H1 (cell line): ENCODE measurements around the gene KDELR1.

Experiments
- ATF3 ChIP-seq: IDR thresholded peaks from 2 replicates; pipeline ENCODE4 v1.6.1; 2011; ENCODE audit warnings: low read depth, mild to moderate bottlenecking, low read length; ENCODE audit not compliant: insufficient read depth
- BRCA1 ChIP-seq: IDR thresholded peaks from 2 replicates; pipeline ENCODE4 v1.6.1; 2012; ENCODE audit warnings: low read depth, low read length, improper control_type of control experiment
- CEBPB ChIP-seq: IDR thresholded peaks from 2 replicates; pipeline ENCODE4 v1.6.1; 2012; ENCODE audit warnings: low read depth, low read length
- CTCF ChIP-seq, 3 experiments: IDR thresholded peaks; 1 replicate in 2 of 3; 2 replicates in 1 of 3; pipeline versions ENCODE4 v1.5.1 to v1.6.1; 2011; ENCODE audit warnings: low read length in 3 of 3, mild to moderate bottlenecking in 3 of 3, inconsistent platforms in 2 of 3, low read depth in 1 of 3, moderate library complexity in 1 of 3; ENCODE audit not compliant: insufficient read depth in 1 of 3; ENCODE audit errors: control extremely low read depth in 1 of 3
- JUND ChIP-seq: IDR thresholded peaks from 2 replicates; pipeline ENCODE4 v1.6.1; 2011; ENCODE audit warnings: mild to moderate bottlenecking, improper control_type of control experiment, low read length
- POLR2A ChIP-seq, 2 experiments: IDR thresholded peaks; 1 replicate in 1 of 2; 2 replicates in 1 of 2; pipeline ENCODE4 v1.6.1; 2011; ENCODE audit warnings: low read depth in 2 of 2, low read length in 2 of 2, mild to moderate bottlenecking in 2 of 2; ENCODE audit errors: control extremely low read depth in 1 of 2
- POLR2AphosphoS5 ChIP-seq: IDR thresholded peaks from 2 replicates; pipeline ENCODE4 v1.6.1; 2011; ENCODE audit warnings: low read depth, low read length
- POU5F1 ChIP-seq: IDR thresholded peaks from 2 replicates; pipeline ENCODE4 v1.6.1; 2011; ENCODE audit warnings: low read depth, mild to moderate bottlenecking, low read length, moderate library complexity
- RAD21 ChIP-seq, 2 experiments: IDR thresholded peaks in 1 of 2; conservative IDR thresholded peaks in 1 of 2; 2 replicates each; pipeline ENCODE4 v1.6.1; 2011; ENCODE audit warnings: low read depth in 2 of 2, low read length in 2 of 2, improper control_type of control experiment in 1 of 2, inconsistent platforms in 1 of 2, mild to moderate bottlenecking in 1 of 2, moderate library complexity in 1 of 2
- SP1 ChIP-seq: IDR thresholded peaks from 2 replicates; pipeline ENCODE4 v1.6.1; 2011; ENCODE audit warnings: low read depth, low read length
- YY1 ChIP-seq: IDR thresholded peaks from 2 replicates; pipeline ENCODE4 v1.6.1; 2011; ENCODE audit warnings: low read depth, mild to moderate bottlenecking, low read length

GRCh38 chr19:48371367-48371766 lies 20.0 kb downstream of the KDELR1 start:
- TF ChIP-seq CTCF (IDR thresholded peaks at IDR 0.05; ENCODE audit: control extremely low read depth in 1 of 3, insufficient read depth in 1 of 3, low read depth in 1 of 3, low read length in 3 of 3) (no peak), SP1 (no peak), CEBPB (no peak), BRCA1 (no peak), POLR2A (IDR thresholded peaks at IDR 0.05; ENCODE audit: control extremely low read depth in 1 of 2, low read depth in 2 of 2, low read length in 2 of 2) (no peak), YY1 (no peak), POLR2AphosphoS5 (no peak), JUND (no peak), POU5F1 (no peak), ATF3 (no peak), RAD21 (IDR thresholded peaks at IDR 0.05 in 1 of 2, conservative IDR thresholded peaks at IDR 0.05 in 1 of 2; ENCODE audit: low read depth in 2 of 2, low read length in 2 of 2) (no peak)
